OCI-LY1 (cell line): ENCODE measurements around the gene MYO1D.

Experiments used
- H2AFZ ChIP-seq: fragments of 200-600 bp; sonication (generic), shearing (Covaris generic); 2 replicates; pipeline ENCODE4 v1.6.0; 2014; ENCODE audit warnings: antibody characterized with exemption, mild to moderate bottlenecking, low read length
- H3F3A ChIP-seq: fragments of 200-600 bp; sonication (generic), shearing (Covaris generic); 2 replicates; pipeline ENCODE4 v1.6.0; 2014; ENCODE audit warnings: mild to moderate bottlenecking, antibody characterized with exemption, low read length, moderate library complexity; ENCODE audit not compliant: insufficient read depth
- H3K27ac ChIP-seq: fragments of 200-600 bp; sonication (generic); 2 replicates; pipeline ENCODE4 v1.5.1; 2014; ENCODE audit warnings: low read length, mixed run types, mild to moderate bottlenecking, low read depth; ENCODE audit not compliant: poor library complexity, severe bottlenecking
- H3K27me3 ChIP-seq: fragments of 200-600 bp; sonication (generic); 2 replicates; pipeline ENCODE4 v1.6.0; 2014; ENCODE audit warnings: antibody characterized with exemption, mild to moderate bottlenecking, low read length, moderate library complexity; ENCODE audit not compliant: insufficient read depth
- H3K36me3 ChIP-seq: fragments of 200-600 bp; sonication (generic); 2 replicates; pipeline ENCODE4 v1.6.1; 2014; ENCODE audit warnings: mild to moderate bottlenecking, antibody characterized with exemption, low read length, moderate library complexity, mixed read lengths; ENCODE audit not compliant: insufficient read depth
- H3K4me1 ChIP-seq: fragments of 200-600 bp; sonication (generic); 2 replicates; pipeline ENCODE4 v1.5.1; 2014; ENCODE audit warnings: mild to moderate bottlenecking, low read length, moderate library complexity; ENCODE audit not compliant: insufficient read depth, severe bottlenecking
- H3K4me2 ChIP-seq: fragments of 200-600 bp; sonication (generic), shearing (Covaris generic); 2 replicates; pipeline ENCODE4 v1.6.1; 2014; ENCODE audit warnings: low read length
- H3K4me3 ChIP-seq: fragments of 200-600 bp; sonication (generic); 2 replicates; pipeline ENCODE4 v1.5.1; 2014; ENCODE audit warnings: low read length, low read depth, mild to moderate bottlenecking, mixed read lengths; ENCODE audit not compliant: poor library complexity, severe bottlenecking
- H3K79me2 ChIP-seq: fragments of 200-600 bp; shearing (Covaris generic); 2 replicates; pipeline ENCODE4 v1.6.1; 2016; ENCODE audit warnings: mixed run types, low read length, mixed read lengths; ENCODE audit not compliant: insufficient read depth
- H3K9ac ChIP-seq: fragments of 200-600 bp; sonication (generic), shearing (Covaris generic); 2 replicates; pipeline ENCODE4 v1.6.1; 2014; ENCODE audit warnings: mild to moderate bottlenecking, low read length, mixed read lengths
- H3K9me2 ChIP-seq: fragments of 200-600 bp; sonication (generic), shearing (Covaris generic); 2 replicates; pipeline ENCODE4 v1.6.1; 2014; ENCODE audit warnings: low read depth, mild to moderate bottlenecking, low read length, mixed read lengths
- H3K9me3 ChIP-seq: fragments of 200-600 bp; shearing (Covaris generic); 2 replicates; pipeline ENCODE4 v1.6.1; 2014; ENCODE audit warnings: low read length, mixed read lengths
- H4K20me1 ChIP-seq: fragments of 200-600 bp; sonication (generic), shearing (Covaris generic); 2 replicates; pipeline ENCODE4 v1.6.0; 2016; ENCODE audit warnings: mild to moderate bottlenecking, low read length; ENCODE audit not compliant: insufficient read depth
- CTCF ChIP-seq: fragments of 200-600 bp; sonication (generic), shearing (Covaris generic); IDR thresholded peaks from 2 replicates; pipeline ENCODE4 v1.5.1; 2017; ENCODE audit warnings: mild to moderate bottlenecking, antibody characterized with exemption, low read length, moderate library complexity, mixed read lengths
- EZH2 ChIP-seq: fragments of 200-600 bp; sonication (generic), shearing (Covaris generic); IDR thresholded peaks from 2 replicates; pipeline ENCODE4 v1.8.0; 2017; ENCODE audit warnings: borderline replicate concordance, mixed run types, mild to moderate bottlenecking, antibody characterized with exemption, low read length, moderate library complexity, mixed read lengths

MYO1D gene

GRCh38 chr17:32479074-32479617 lies 397.8 kb downstream of the MYO1D start:
- Histone ChIP-seq H3K9me3 (no peaks in the 10 kb centered on the region), H3K9ac (no peak overlapping the region), H3K9me2 (no peaks in the 10 kb centered on the region), H3F3A (0 out of 2 replicates have a peak, but pooled peaks cover 2% of the 10 kb centered on the region), H3K79me2 (no peaks in the 10 kb centered on the region), H3K4me2 (no peak overlapping the region), H3K4me3 (no peak overlapping the region), H3K27ac (no peak overlapping the region), H3K4me1 (no peaks in the 10 kb centered on the region), H3K27me3 (no peaks in the 10 kb centered on the region), H2AFZ (no peak overlapping the region), H4K20me1 (no peaks in the 10 kb centered on the region), H3K36me3 (peaks cover 86% of the 10 kb centered on the region)
- TF ChIP-seq EZH2 = no peak
- no peak for TF ChIP-seq CTCF

GRCh38 chr17:32477220-32477619 lies 399.7 kb downstream of the MYO1D start:
- Histone ChIP-seq H3K9ac (no peak overlapping the region), H3K27me3 (no peaks in the 10 kb centered on the region), H3K4me3 (no peak overlapping the region), H2AFZ (no peak overlapping the region), H3K4me1 (no peaks in the 10 kb centered on the region), H3K27ac (no peak overlapping the region), H3F3A (0 out of 2 replicates have a peak, but pooled peaks cover 2% of the 10 kb centered on the region), H4K20me1 (no peaks in the 10 kb centered on the region), H3K4me2 (no peak overlapping the region), H3K36me3 (peaks cover 96% of the 10 kb centered on the region), H3K9me3 (no peaks in the 10 kb centered on the region), H3K79me2 (no peaks in the 10 kb centered on the region), H3K9me2 (no peaks in the 10 kb centered on the region)
- TF ChIP-seq EZH2 (no peak), CTCF (no peak)

GRCh38 chr17:32475258-32475657 lies 401.7 kb downstream of the MYO1D start:
- Histone ChIP-seq H4K20me1 (no peaks in the 10 kb centered on the region), H3K9me3 (no peaks in the 10 kb centered on the region), H3K27me3 (no peaks in the 10 kb centered on the region), H3K9ac (no peak overlapping the region), H3K9me2 (no peaks in the 10 kb centered on the region), H3K4me1 (no peaks in the 10 kb centered on the region), H3K36me3 (peaks cover 99% of the 10 kb centered on the region), H3K79me2 (no peaks in the 10 kb centered on the region), H3K4me3 (no peak overlapping the region), H2AFZ (no peak overlapping the region), H3K4me2 (no peak overlapping the region), H3F3A (0 out of 2 replicates have a peak, but pooled peaks cover 2% of the 10 kb centered on the region), H3K27ac (no peak overlapping the region)
- TF ChIP-seq EZH2 = no peak
- TF ChIP-seq CTCF = no peak
